Lung (tissue), 12 donors: Measurements from ENCODE around the gene DNMT3L. TPM values are rescaled to one million over a fixed set of nuclear protein-coding genes. Genes with fewer than 3 reads are reported as not detected.

Experiments used
- ATAC-seq: fragments of 200-7000 bp; cut with Tn5 transposase; one replicate; pipeline ENCODE4 v1.9.1; 2020; ENCODE audit warnings: moderate number of reproducible peaks; ENCODE audit not compliant: insufficient read depth, low FRiP score
- DNase-seq, 3 donors: peaks; one replicate each; pipeline ENCODE4 v3.0.0-alpha.2; 2013 to 2017
- H3K27ac ChIP-seq, 2 donors: one replicate each; pipeline ENCODE4 v1.5.1; 2013; ENCODE audit warnings: mild to moderate bottlenecking in 2 of 2, moderate library complexity in 2 of 2, control low read depth in 1 of 2, inconsistent platforms in 1 of 2, low read depth in 1 of 2, low read length in 1 of 2
- H3K27me3 ChIP-seq, 3 donors: one replicate each; pipeline ENCODE4 v1.5.1; 2013; ENCODE audit warnings: low read length in 2 of 3; ENCODE audit not compliant: control insufficient read depth in 3 of 3, insufficient read depth in 3 of 3
- H3K36me3 ChIP-seq, 4 donors: one replicate each; pipeline ENCODE4 v1.5.1; 2013; ENCODE audit warnings: low read length in 4 of 4, mild to moderate bottlenecking in 1 of 4, moderate library complexity in 1 of 4; ENCODE audit not compliant: control insufficient read depth in 4 of 4, insufficient read depth in 4 of 4
- H3K4me1 ChIP-seq, 5 donors: one replicate each; pipeline ENCODE4 v1.5.1; 2013; ENCODE audit warnings: low read length in 5 of 5, mild to moderate bottlenecking in 2 of 5, moderate library complexity in 1 of 5; ENCODE audit not compliant: control insufficient read depth in 5 of 5, insufficient read depth in 5 of 5
- H3K4me3 ChIP-seq: one replicate; pipeline ENCODE4 v1.5.1; 2013; ENCODE audit warnings: mild to moderate bottlenecking, control low read depth, moderate library complexity
- H3K9ac ChIP-seq, 2 donors: one replicate each; pipeline ENCODE4 v1.5.1; 2013; ENCODE audit warnings: low read length in 2 of 2, control low read depth in 1 of 2; ENCODE audit not compliant: insufficient read depth in 1 of 2
- H3K9me3 ChIP-seq, 4 donors: one replicate each; pipeline ENCODE4 v1.5.1; 2013; ENCODE audit warnings: low read length in 3 of 4, mild to moderate bottlenecking in 1 of 4, moderate library complexity in 1 of 4; ENCODE audit not compliant: control insufficient read depth in 4 of 4, insufficient read depth in 3 of 4
- CTCF ChIP-seq: IDR thresholded peaks from 2 replicates; pipeline ENCODE4 v1.5.1; 2012; ENCODE audit warnings: mild to moderate bottlenecking; ENCODE audit errors: control extremely low read depth, extremely low read depth
- WGBS, 2 donors: extraction: QIAGEN DNeasy Blood & Tissue Kit; methylation state at CpG; one replicate each; pipeline ENCODE4 v1.1.7; 2013; 5-methylcytosine and 5-hydroxymethylcytosine counted together
- polyA plus RNA-seq, 2 donors: library from polyadenylated mRNA; stranded (reverse); fragments of 200-250 nt; gene quantifications; one replicate each; pipeline ENCODE4 v1.2.1, GENCODE V29; 2013
- total RNA-seq, 2 donors: library from RNA; depleted of rRNA in 1 of 2; stranded (reverse); fragments of >200 nt in 1 of 2; gene quantifications; one replicate each; pipeline ENCODE4 v1.2.1, GENCODE V29; 2014 to 2021
- donor health status: control.
- donor health status: control.
- donor health status: Bipolar disorder and iron deficiency.
- donor health status: healthy.
- donor health status: DM: yes; HTN: yes; CAD: no.

DNMT3L gene
- total and polyA plus RNA-seq, 4 donors: not detected

DNA sequence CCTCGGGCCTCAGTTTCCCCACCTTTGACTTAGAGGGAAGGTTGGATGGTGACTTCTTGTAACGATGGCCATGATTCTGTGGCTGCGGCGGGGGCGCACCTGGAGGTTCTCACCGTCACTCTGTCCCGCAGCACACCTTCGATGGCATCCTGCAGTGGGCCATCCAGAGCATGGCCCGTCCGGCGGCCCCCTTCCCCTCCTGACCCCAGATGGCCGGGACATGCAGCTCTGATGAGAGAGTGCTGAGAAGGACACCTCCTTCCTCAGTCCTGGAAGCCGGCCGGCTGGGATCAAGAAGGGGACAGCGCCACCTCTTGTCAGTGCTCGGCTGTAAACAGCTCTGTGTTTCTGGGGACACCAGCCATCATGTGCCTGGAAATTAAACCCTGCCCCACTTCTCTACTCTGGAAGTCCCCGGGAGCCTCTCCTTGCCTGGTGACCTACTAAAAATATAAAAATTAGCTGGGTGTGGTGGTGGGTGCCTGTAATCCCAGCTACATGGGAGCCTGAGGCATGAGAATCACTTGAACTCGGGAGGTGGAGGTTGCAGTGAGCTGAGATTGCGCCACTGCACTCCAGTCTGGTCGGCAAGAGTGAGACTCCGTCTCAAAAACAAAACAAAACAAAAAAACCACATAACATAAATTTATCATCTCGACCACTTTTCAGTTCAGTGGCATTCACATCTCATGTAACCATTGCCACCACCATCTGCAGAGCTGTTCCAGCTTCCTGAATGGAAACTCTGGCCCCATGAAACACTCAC is 36.0 kb upstream of the DNMT3L start:
- Histone ChIP-seq H3K4me1 (peaks cover 0 to 34% (median 24%) of the 10 kb centered on the region in 5 donors), H3K9me3 (no peaks in the 10 kb centered on the region), H3K27ac (no peak overlapping the region), H3K4me3 (no peak overlapping the region), H3K9ac (no peak overlapping the region), H3K36me3 (no peaks in the 10 kb centered on the region), H3K27me3 (no peaks in the 10 kb centered on the region)
- 26% methylated on average over 22 of the region's 22 CpGs for WGBS, 2 donors
- DNase-seq: peak; percentile 87 to 90 (median 89)
- peak; percentile 85 for TF ChIP-seq CTCF
- ATAC-seq: peak; percentile 59

- Histone ChIP-seq H3K9me3 (no peaks in the 10 kb centered on the region), H3K36me3 (no peaks in the 10 kb centered on the region), H3K27ac (no peak overlapping the region), H3K27me3 (no peaks in the 10 kb centered on the region), H3K4me1 (peaks cover 0 to 32% (median 16%) of the 10 kb centered on the region in 5 donors), H3K4me3 (no peak overlapping the region), H3K9ac (no peak overlapping the region)
- DNase-seq (no peak), ATAC-seq (no peak)
- WGBS, 2 donors: 80 to 86% methylated on average over 12 to 13 of the region's 13 CpGs
- no peak for TF ChIP-seq CTCF
These were observed 35.2 kb upstream of the DNMT3L start for GRCh38 chr21:44296916-44297315.

GRCh38 chr21:44296103-44296519 is 34.4 kb upstream of the DNMT3L start:
- 73 to 75% methylated on average over 10 to 12 of the region's 12 CpGs for WGBS, 2 donors
- H3K4me1 ChIP-seq: peaks cover 0 to 27% (median 8%) of the 10 kb centered on the region in 5 donors
- no peak overlapping the region for H3K27ac ChIP-seq
- ATAC-seq (no peak), DNase-seq (no peak)
- no peaks in the 10 kb centered on the region for H3K36me3 ChIP-seq
- no peak overlapping the region for H3K4me3 ChIP-seq
- no peak overlapping the region for H3K9ac ChIP-seq
- TF ChIP-seq CTCF: no peak
- no peaks in the 10 kb centered on the region for H3K9me3 ChIP-seq
- H3K27me3 ChIP-seq: no peaks in the 10 kb centered on the region
